ENCODE results near the gene AKR1B15. TPM values are rescaled to one million over a fixed set of nuclear protein-coding genes. Genes with fewer than 3 reads are reported as not detected.

AKR1B15 gene
- total and polyA plus RNA-seq, 2 experiments from 2014 or later: not detected

DNA sequence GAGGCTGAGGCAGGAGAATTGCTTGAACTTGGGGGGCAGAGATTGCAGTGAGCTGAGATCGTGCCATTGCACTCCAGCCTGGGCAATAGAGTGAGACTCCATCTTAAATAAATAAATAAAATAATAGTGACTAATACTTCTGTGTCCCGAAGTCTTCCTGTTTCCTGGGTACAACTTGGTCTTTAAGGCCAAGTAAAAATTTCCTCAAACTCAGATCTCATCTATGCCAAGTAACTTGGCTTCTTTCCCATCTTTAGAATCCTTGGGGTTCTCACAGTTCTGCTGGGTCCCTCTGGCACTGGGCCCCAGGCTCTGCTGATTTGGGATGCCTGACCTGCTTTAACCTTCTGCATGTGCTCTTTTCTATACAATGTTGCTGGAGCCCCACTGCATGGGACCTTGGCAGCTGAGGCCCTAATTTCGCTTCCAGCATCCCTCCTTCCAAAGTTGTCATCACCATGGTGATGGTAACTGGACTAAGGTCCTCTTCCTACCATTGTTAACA lies 44.2 kb upstream of the AKR1B15 start:
- TF ChIP-seq, protein P1, sequence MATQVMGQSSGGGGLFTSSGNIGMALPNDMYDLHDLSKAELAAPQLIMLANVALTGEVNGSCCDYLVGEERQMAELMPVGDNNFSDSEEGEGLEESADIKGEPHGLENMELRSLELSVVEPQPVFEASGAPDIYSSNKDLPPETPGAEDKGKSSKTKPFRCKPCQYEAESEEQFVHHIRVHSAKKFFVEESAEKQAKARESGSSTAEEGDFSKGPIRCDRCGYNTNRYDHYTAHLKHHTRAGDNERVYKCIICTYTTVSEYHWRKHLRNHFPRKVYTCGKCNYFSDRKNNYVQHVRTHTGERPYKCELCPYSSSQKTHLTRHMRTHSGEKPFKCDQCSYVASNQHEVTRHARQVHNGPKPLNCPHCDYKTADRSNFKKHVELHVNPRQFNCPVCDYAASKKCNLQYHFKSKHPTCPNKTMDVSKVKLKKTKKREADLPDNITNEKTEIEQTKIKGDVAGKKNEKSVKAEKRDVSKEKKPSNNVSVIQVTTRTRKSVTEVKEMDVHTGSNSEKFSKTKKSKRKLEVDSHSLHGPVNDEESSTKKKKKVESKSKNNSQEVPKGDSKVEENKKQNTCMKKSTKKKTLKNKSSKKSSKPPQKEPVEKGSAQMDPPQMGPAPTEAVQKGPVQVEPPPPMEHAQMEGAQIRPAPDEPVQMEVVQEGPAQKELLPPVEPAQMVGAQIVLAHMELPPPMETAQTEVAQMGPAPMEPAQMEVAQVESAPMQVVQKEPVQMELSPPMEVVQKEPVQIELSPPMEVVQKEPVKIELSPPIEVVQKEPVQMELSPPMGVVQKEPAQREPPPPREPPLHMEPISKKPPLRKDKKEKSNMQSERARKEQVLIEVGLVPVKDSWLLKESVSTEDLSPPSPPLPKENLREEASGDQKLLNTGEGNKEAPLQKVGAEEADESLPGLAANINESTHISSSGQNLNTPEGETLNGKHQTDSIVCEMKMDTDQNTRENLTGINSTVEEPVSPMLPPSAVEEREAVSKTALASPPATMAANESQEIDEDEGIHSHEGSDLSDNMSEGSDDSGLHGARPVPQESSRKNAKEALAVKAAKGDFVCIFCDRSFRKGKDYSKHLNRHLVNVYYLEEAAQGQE (IDR thresholded peaks at IDR 0.05; ENCODE audit: unreplicated experiment): no peak
- no peak for TF ChIP-seq ZNF331 (CRISPR knock-in tag; IDR thresholded peaks at IDR 0.05; ENCODE audit: low read depth)
- TF ChIP-seq, protein P2, sequence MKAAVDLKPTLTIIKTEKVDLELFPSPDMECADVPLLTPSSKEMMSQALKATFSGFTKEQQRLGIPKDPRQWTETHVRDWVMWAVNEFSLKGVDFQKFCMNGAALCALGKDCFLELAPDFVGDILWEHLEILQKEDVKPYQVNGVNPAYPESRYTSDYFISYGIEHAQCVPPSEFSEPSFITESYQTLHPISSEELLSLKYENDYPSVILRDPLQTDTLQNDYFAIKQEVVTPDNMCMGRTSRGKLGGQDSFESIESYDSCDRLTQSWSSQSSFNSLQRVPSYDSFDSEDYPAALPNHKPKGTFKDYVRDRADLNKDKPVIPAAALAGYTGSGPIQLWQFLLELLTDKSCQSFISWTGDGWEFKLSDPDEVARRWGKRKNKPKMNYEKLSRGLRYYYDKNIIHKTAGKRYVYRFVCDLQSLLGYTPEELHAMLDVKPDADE (IDR thresholded peaks at IDR 0.05): no peak
- TF ChIP-seq, protein P3, sequence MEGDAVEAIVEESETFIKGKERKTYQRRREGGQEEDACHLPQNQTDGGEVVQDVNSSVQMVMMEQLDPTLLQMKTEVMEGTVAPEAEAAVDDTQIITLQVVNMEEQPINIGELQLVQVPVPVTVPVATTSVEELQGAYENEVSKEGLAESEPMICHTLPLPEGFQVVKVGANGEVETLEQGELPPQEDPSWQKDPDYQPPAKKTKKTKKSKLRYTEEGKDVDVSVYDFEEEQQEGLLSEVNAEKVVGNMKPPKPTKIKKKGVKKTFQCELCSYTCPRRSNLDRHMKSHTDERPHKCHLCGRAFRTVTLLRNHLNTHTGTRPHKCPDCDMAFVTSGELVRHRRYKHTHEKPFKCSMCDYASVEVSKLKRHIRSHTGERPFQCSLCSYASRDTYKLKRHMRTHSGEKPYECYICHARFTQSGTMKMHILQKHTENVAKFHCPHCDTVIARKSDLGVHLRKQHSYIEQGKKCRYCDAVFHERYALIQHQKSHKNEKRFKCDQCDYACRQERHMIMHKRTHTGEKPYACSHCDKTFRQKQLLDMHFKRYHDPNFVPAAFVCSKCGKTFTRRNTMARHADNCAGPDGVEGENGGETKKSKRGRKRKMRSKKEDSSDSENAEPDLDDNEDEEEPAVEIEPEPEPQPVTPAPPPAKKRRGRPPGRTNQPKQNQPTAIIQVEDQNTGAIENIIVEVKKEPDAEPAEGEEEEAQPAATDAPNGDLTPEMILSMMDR (conservative IDR thresholded peaks at IDR 0.05; ENCODE audit: low read depth in 2 of 2): no peak
- no peak for TF ChIP-seq ZNF114 (CRISPR knock-in tag; IDR thresholded peaks at IDR 0.05)
- TF ChIP-seq, protein P4, sequence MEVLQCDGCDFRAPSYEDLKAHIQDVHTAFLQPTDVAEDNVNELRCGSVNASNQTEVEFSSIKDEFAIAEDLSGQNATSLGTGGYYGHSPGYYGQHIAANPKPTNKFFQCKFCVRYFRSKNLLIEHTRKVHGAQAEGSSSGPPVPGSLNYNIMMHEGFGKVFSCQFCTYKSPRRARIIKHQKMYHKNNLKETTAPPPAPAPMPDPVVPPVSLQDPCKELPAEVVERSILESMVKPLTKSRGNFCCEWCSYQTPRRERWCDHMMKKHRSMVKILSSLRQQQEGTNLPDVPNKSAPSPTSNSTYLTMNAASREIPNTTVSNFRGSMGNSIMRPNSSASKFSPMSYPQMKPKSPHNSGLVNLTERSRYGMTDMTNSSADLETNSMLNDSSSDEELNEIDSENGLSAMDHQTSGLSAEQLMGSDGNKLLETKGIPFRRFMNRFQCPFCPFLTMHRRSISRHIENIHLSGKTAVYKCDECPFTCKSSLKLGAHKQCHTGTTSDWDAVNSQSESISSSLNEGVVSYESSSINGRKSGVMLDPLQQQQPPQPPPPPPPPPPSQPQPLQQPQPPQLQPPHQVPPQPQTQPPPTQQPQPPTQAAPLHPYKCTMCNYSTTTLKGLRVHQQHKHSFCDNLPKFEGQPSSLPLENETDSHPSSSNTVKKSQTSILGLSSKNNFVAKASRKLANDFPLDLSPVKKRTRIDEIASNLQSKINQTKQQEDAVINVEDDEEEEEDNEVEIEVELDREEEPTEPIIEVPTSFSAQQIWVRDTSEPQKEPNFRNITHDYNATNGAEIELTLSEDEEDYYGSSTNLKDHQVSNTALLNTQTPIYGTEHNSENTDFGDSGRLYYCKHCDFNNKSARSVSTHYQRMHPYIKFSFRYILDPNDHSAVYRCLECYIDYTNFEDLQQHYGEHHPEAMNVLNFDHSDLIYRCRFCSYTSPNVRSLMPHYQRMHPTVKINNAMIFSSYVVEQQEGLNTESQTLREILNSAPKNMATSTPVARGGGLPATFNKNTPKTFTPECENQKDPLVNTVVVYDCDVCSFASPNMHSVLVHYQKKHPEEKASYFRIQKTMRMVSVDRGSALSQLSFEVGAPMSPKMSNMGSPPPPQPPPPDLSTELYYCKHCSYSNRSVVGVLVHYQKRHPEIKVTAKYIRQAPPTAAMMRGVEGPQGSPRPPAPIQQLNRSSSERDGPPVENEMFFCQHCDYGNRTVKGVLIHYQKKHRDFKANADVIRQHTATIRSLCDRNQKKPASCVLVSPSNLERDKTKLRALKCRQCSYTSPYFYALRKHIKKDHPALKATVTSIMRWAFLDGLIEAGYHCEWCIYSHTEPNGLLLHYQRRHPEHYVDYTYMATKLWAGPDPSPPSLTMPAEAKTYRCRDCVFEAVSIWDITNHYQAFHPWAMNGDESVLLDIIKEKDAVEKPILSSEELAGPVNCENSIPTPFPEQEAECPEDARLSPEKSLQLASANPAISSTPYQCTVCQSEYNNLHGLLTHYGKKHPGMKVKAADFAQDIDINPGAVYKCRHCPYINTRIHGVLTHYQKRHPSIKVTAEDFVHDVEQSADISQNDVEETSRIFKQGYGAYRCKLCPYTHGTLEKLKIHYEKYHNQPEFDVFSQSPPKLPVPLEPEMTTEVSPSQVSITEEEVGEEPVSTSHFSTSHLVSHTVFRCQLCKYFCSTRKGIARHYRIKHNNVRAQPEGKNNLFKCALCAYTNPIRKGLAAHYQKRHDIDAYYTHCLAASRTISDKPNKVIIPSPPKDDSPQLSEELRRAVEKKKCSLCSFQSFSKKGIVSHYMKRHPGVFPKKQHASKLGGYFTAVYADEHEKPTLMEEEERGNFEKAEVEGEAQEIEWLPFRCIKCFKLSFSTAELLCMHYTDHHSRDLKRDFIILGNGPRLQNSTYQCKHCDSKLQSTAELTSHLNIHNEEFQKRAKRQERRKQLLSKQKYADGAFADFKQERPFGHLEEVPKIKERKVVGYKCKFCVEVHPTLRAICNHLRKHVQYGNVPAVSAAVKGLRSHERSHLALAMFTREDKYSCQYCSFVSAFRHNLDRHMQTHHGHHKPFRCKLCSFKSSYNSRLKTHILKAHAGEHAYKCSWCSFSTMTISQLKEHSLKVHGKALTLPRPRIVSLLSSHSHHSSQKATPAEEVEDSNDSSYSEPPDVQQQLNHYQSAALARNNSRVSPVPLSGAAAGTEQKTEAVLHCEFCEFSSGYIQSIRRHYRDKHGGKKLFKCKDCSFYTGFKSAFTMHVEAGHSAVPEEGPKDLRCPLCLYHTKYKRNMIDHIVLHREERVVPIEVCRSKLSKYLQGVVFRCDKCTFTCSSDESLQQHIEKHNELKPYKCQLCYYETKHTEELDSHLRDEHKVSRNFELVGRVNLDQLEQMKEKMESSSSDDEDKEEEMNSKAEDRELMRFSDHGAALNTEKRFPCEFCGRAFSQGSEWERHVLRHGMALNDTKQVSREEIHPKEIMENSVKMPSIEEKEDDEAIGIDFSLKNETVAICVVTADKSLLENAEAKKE (CRISPR knock-in tag; IDR thresholded peaks at IDR 0.05): no peak
- TF ChIP-seq NANOG (IDR thresholded peaks at IDR 0.05; ENCODE audit: borderline replicate concordance): no peak
- TF ChIP-seq EZH2 (IDR thresholded peaks at IDR 0.05; ENCODE audit: low read depth, unreplicated experiment): no peak
- no peak for TF ChIP-seq EZH2phosphoT487 (IDR thresholded peaks at IDR 0.05; ENCODE audit: unreplicated experiment)
- TF ChIP-seq STAT1 (IDR thresholded peaks at IDR 0.05; ENCODE audit: unreplicated experiment): no peak
- TF ChIP-seq JUNB (IDR thresholded peaks at IDR 0.05; ENCODE audit: unreplicated experiment): no peak
- no peak for TF ChIP-seq POLR2AphosphoS5 (IDR thresholded peaks at IDR 0.05; ENCODE audit: low read depth)
- TF ChIP-seq CREB1 (CRISPR knock-in tag; IDR thresholded peaks at IDR 0.05; ENCODE audit: low read depth): no peak
- H3K4me3 ChIP-seq: no peak overlapping the region
- H3K9me2 ChIP-seq (ENCODE audit: insufficient read depth): no peaks in the 10 kb centered on the region
- H2AFZ ChIP-seq: no peak overlapping the region
- ATAC-seq (no peak), DNase-seq (ENCODE audit: low spot score) (no peak)
- no peaks in the 10 kb centered on the region for H4K20me1 ChIP-seq (replicated peaks; ENCODE audit: insufficient read depth)
- H3F3A ChIP-seq (replicated peaks; ENCODE audit: low read depth): no peaks in the 10 kb centered on the region
- Mint-ChIP-seq H3K4me3 (no peak overlapping the region), H3K4me1 (peaks cover 7% of the 10 kb centered on the region; the same call in 2 of the 3 replicates), H3K27me3 (ENCODE audit: insufficient read depth, low read depth, poor library complexity) (peaks cover 1% of the 10 kb centered on the region), H3K36me3 (ENCODE audit: low read depth) (no peaks in the 10 kb centered on the region), H3K27ac (no peak overlapping the region), H3K9me3 (no peaks in the 10 kb centered on the region)
- H3K27ac ChIP-seq (ENCODE audit: low read depth): no peak overlapping the region
- H3K79me2 ChIP-seq (replicated peaks; ENCODE audit: insufficient read depth): no peaks in the 10 kb centered on the region
- H3K4me1 ChIP-seq (ENCODE audit: insufficient read depth): 0 out of 2 replicates have a peak, but pooled peaks cover 5% of the 10 kb centered on the region
- no peaks in the 10 kb centered on the region for H3K36me3 ChIP-seq (ENCODE audit: insufficient read depth)
- no peak overlapping the region for H3K4me2 ChIP-seq
- no peaks in the 10 kb centered on the region for H3K27me3 ChIP-seq (ENCODE audit: insufficient read depth)
